ENCODE data around the gene HSD11B2.
A peak's percentile ranks its signal among the peaks of the same experiment; 100 is the strongest.

HSD11B2 gene

GRCh38 chr16:67430977-67431774 is at the start of gene HSD11B2:
Gene HSD11B2 (plus strand): TSS chr16:67431121. CDS start chr16:67431249, 128 bp downstream.
- Histone ChIP-seq H3K4me3 (ENCODE audit: low read depth, low read length) (peak within 1 kb of the TSS; percentile 48), H3K4me2 (ENCODE audit: low read length) (peak within 1 kb of the TSS; percentile 84), H3K27me3 (ENCODE audit: control insufficient read depth, insufficient read depth, low read length) (no peaks in the 10 kb centered on the region), H3K36me3 (ENCODE audit: control insufficient read depth, insufficient read depth, low read length) (no peaks in the 10 kb centered on the region), H3K9me3 (ENCODE audit: control insufficient read depth, low read length) (no peaks in the 10 kb centered on the region), H3K9ac (no peak within 1 kb of the TSS), H3K4me1 (peaks cover 13% of the 10 kb centered on the region), H3K79me2 (no peaks in the 10 kb centered on the region), H2AFZ (peak within 1 kb of the TSS; percentile 85), H3K27ac (peak within 1 kb of the TSS; percentile 61)
- TF ChIP-seq CTCF (IDR thresholded peaks at IDR 0.05): peak; percentile 20

GRCh38 chr16:67383284-67383683 is 47.6 kb upstream of the HSD11B2 start:
- H3K79me2 ChIP-seq: no peaks in the 10 kb centered on the region
- no peak overlapping the region for H3K4me3 ChIP-seq (ENCODE audit: low read depth, low read length)
- H2AFZ ChIP-seq: no peak overlapping the region
- H3K4me2 ChIP-seq (ENCODE audit: low read length): no peak overlapping the region
- no peaks in the 10 kb centered on the region for H3K27me3 ChIP-seq (ENCODE audit: control insufficient read depth, insufficient read depth, low read length)
- peaks cover 11% of the 10 kb centered on the region for H3K4me1 ChIP-seq
- no peak overlapping the region for H3K9ac ChIP-seq
- H3K36me3 ChIP-seq (ENCODE audit: control insufficient read depth, insufficient read depth, low read length): no peaks in the 10 kb centered on the region
- no peak overlapping the region for H3K27ac ChIP-seq
- no peaks in the 10 kb centered on the region for H3K9me3 ChIP-seq (ENCODE audit: control insufficient read depth, low read length)
- no peak for TF ChIP-seq CTCF (IDR thresholded peaks at IDR 0.05)

GRCh38 chr16:67384778-67385510 is 46.0 kb upstream of the HSD11B2 start:
- no peak overlapping the region for H3K27ac ChIP-seq
- H3K27me3 ChIP-seq (ENCODE audit: control insufficient read depth, insufficient read depth, low read length): no peaks in the 10 kb centered on the region
- TF ChIP-seq CTCF (IDR thresholded peaks at IDR 0.05): no peak
- H3K4me1 ChIP-seq: peaks cover 8% of the 10 kb centered on the region
- H3K79me2 ChIP-seq: no peaks in the 10 kb centered on the region
- no peaks in the 10 kb centered on the region for H3K9me3 ChIP-seq (ENCODE audit: control insufficient read depth, low read length)
- H3K36me3 ChIP-seq (ENCODE audit: control insufficient read depth, insufficient read depth, low read length): no peaks in the 10 kb centered on the region
- H3K9ac ChIP-seq: no peak overlapping the region
- H3K4me2 ChIP-seq (ENCODE audit: low read length): no peak overlapping the region
- H3K4me3 ChIP-seq (ENCODE audit: low read depth, low read length): no peak overlapping the region
- H2AFZ ChIP-seq: no peak overlapping the region

- Histone ChIP-seq H3K4me2 (ENCODE audit: low read length) (no peak overlapping the region), H3K9ac (no peak overlapping the region), H2AFZ (no peak overlapping the region), H3K36me3 (ENCODE audit: control insufficient read depth, insufficient read depth, low read length) (no peaks in the 10 kb centered on the region), H3K79me2 (no peaks in the 10 kb centered on the region), H3K4me3 (ENCODE audit: low read depth, low read length) (no peak overlapping the region), H3K27ac (no peak overlapping the region), H3K27me3 (ENCODE audit: control insufficient read depth, insufficient read depth, low read length) (no peaks in the 10 kb centered on the region), H3K4me1 (no peaks in the 10 kb centered on the region), H3K9me3 (ENCODE audit: control insufficient read depth, low read length) (no peaks in the 10 kb centered on the region)
- no peak for TF ChIP-seq CTCF (IDR thresholded peaks at IDR 0.05)
Measured at GRCh38 chr16:67386861-67387455, 44.0 kb upstream of the HSD11B2 start.
